BLaER1 treated with 17β-estradiol and CSF1 and Interleukin-3, amounts not matched to agents 10 nM and 100 nM (cell line): ENCODE results near the gene FRMPD1.

Experiments
- H3K27ac ChIP-seq, 11 experiments: shearing (Covaris generic); formaldehyde crosslinking; 2 replicates each; pipeline ENCODE4 v1.8.1; 2022
- H3K27me3 ChIP-seq, 11 experiments: shearing (Covaris generic); formaldehyde crosslinking; 2 replicates each; pipeline ENCODE4 v1.8.1; 2022
- H3K36me3 ChIP-seq, 11 experiments: shearing (Covaris generic); formaldehyde crosslinking; 2 replicates each; pipeline ENCODE4 v1.8.1; 2022
- H3K4me1 ChIP-seq, 10 experiments: shearing (Covaris generic); formaldehyde crosslinking; 2 replicates each; pipeline ENCODE4 v1.8.1; 2022
- H3K4me2 ChIP-seq, 11 experiments: shearing (Covaris generic); formaldehyde crosslinking; 2 replicates each; pipeline ENCODE4 v1.8.1; 2022
- H3K4me3 ChIP-seq, 10 experiments: shearing (Covaris generic); formaldehyde crosslinking; 2 replicates each; pipeline ENCODE4 v1.8.1; 2022
- H3K9ac ChIP-seq, 11 experiments: shearing (Covaris generic); formaldehyde crosslinking; 2 replicates each; pipeline ENCODE4 v1.8.1; 2022
- H3K9me3 ChIP-seq, 11 experiments: shearing (Covaris generic); formaldehyde crosslinking; replicated peaks in 1 of 11; 2 replicates each; pipeline ENCODE4 v1.8.1; 2022
- H4K20me1 ChIP-seq, 11 experiments: shearing (Covaris generic); formaldehyde crosslinking; 2 replicates each; pipeline ENCODE4 v1.8.1; 2022
- Cebpa-rat ChIP-seq, 11 experiments: shearing (Covaris generic); IDR thresholded peaks; 2 replicates each; pipeline ENCODE4 v1.8.1; 2022

FRMPD1 gene

GRCh38 chr9:37787059-37787458 lies 136.3 kb downstream of the FRMPD1 start:
- Histone ChIP-seq H3K9me3 (no peaks in the 10 kb centered on the region; a peak in 1 of 22 replicates), H3K36me3 (peaks cover 15 to 24% (median 18%) of the 10 kb centered on the region in 11 experiments), H3K27ac (no peak overlapping the region), H3K4me1 (peaks cover 20 to 31% (median 28%) of the 10 kb centered on the region in 10 experiments), H3K9ac (no peak overlapping the region), H4K20me1 (peaks cover 4 to 26% (median 14%) of the 10 kb centered on the region in 11 experiments; a peak in 18 of 22 replicates), H3K4me3 (no peak overlapping the region), H3K4me2 (no peak overlapping the region), H3K27me3 (no peaks in the 10 kb centered on the region)
- TF ChIP-seq Cebpa-rat (IDR thresholded peaks at IDR 0.05): no peak

- Histone ChIP-seq H3K4me1 (peaks cover 7 to 19% (median 15%) of the 10 kb centered on the region in 10 experiments), H3K9me3 (no peaks in the 10 kb centered on the region; a peak in 1 of 22 replicates), H3K27ac (no peak overlapping the region), H3K9ac (no peak overlapping the region), H4K20me1 (peaks cover 0 to 13% (median 5%) of the 10 kb centered on the region in 11 experiments; a peak in 12 of 22 replicates), H3K4me2 (no peak overlapping the region), H3K27me3 (no peaks in the 10 kb centered on the region), H3K36me3 (peaks cover 2 to 11% (median 5%) of the 10 kb centered on the region in 11 experiments), H3K4me3 (no peak overlapping the region)
- TF ChIP-seq Cebpa-rat (IDR thresholded peaks at IDR 0.05): no peak
Measured at GRCh38 chr9:37788332-37788731, 137.6 kb downstream of the FRMPD1 start.

- Histone ChIP-seq H3K9ac (no peak overlapping the region), H3K27me3 (no peaks in the 10 kb centered on the region), H3K9me3 (no peaks in the 10 kb centered on the region; a peak in 1 of 22 replicates), H3K27ac (no peak overlapping the region), H4K20me1 (no peaks in the 10 kb centered on the region), H3K4me1 (peaks cover 0 to 12% (median 7%) of the 10 kb centered on the region in 10 experiments; a peak in 15 of 20 replicates), H3K4me3 (no peak overlapping the region), H3K4me2 (no peak overlapping the region), H3K36me3 (peaks cover 0 to 8% (median 0%) of the 10 kb centered on the region in 11 experiments; a peak in 1 of 22 replicates)
- TF ChIP-seq Cebpa-rat (IDR thresholded peaks at IDR 0.05): no peak
Measured at GRCh38 chr9:37790096-37790495, 139.3 kb downstream of the FRMPD1 start.

GRCh38 chr9:37792122-37792521 lies 141.4 kb downstream of the FRMPD1 start:
- no peak for TF ChIP-seq Cebpa-rat (IDR thresholded peaks at IDR 0.05)
- H3K27ac ChIP-seq: no peak overlapping the region
- no peaks in the 10 kb centered on the region for H3K27me3 ChIP-seq
- no peak overlapping the region for H3K4me2 ChIP-seq
- no peak overlapping the region for H3K4me3 ChIP-seq
- no peaks in the 10 kb centered on the region; a peak in 1 of 22 replicates for H3K9me3 ChIP-seq
- no peak overlapping the region for H3K9ac ChIP-seq
- peaks cover 0 to 22% (median 13%) of the 10 kb centered on the region in 10 experiments; a peak in 14 of 20 replicates for H3K4me1 ChIP-seq
- H3K36me3 ChIP-seq: peaks cover 0 to 8% (median 0%) of the 10 kb centered on the region in 11 experiments; a peak in 1 of 22 replicates
- H4K20me1 ChIP-seq: no peaks in the 10 kb centered on the region

GRCh38 chr9:37796232-37796631 lies 145.5 kb downstream of the FRMPD1 start:
- peak overlapping the region in 8 of 11 experiments; percentile 21 to 70 (median 46); a peak in 13 of 22 replicates for H3K4me2 ChIP-seq
- H3K27ac ChIP-seq: no peak overlapping the region
- H3K9ac ChIP-seq: no peak overlapping the region
- peaks cover 21 to 46% (median 35%) of the 10 kb centered on the region in 10 experiments for H3K4me1 ChIP-seq
- no peaks in the 10 kb centered on the region for H3K27me3 ChIP-seq
- H3K4me3 ChIP-seq: no peak overlapping the region
- H4K20me1 ChIP-seq: peaks cover 0 to 3% (median 1%) of the 10 kb centered on the region in 11 experiments; a peak in 11 of 22 replicates
- TF ChIP-seq Cebpa-rat (IDR thresholded peaks at IDR 0.05): no peak
- H3K9me3 ChIP-seq: no peaks in the 10 kb centered on the region
- peaks cover 0 to under 1% (median 0%) of the 10 kb centered on the region in 11 experiments; a peak in 1 of 22 replicates for H3K36me3 ChIP-seq
